GM23248 (cell line): ENCODE measurements around the gene SLC38A11. TPM values are rescaled to one million over a fixed set of nuclear protein-coding genes. Genes with fewer than 3 reads are reported as not detected.

ENCODE experiments used
- DNase-seq: peaks from one replicate; pipeline ENCODE4 v3.0.0-alpha.2; 2015
- H2AFZ ChIP-seq: fragments of 200-600 bp; sonication (generic); 2 replicates; pipeline ENCODE4 v1.6.1; 2016; ENCODE audit warnings: antibody characterized with exemption
- H3F3A ChIP-seq: fragments of 200-600 bp; sonication (generic); 2 replicates; pipeline ENCODE4 v1.6.1; 2016; ENCODE audit warnings: mild to moderate bottlenecking, antibody characterized with exemption, mixed run types; ENCODE audit not compliant: insufficient read depth
- H3K27ac ChIP-seq: fragments of 200-600 bp; sonication (generic); 2 replicates; pipeline ENCODE4 v1.5.1; 2016; ENCODE audit warnings: mild to moderate bottlenecking
- H3K27me3 ChIP-seq: fragments of 200-600 bp; sonication (generic); replicated peaks from 2 replicates; pipeline ENCODE4 v1.6.1; 2016; ENCODE audit warnings: mild to moderate bottlenecking; ENCODE audit not compliant: insufficient read depth
- H3K36me3 ChIP-seq: fragments of 200-600 bp; sonication (generic); 2 replicates; pipeline ENCODE4 v1.6.1; 2016; ENCODE audit warnings: low read depth, mild to moderate bottlenecking
- H3K4me1 ChIP-seq: fragments of 200-600 bp; sonication (generic); 2 replicates; pipeline ENCODE4 v1.6.1; 2016; ENCODE audit warnings: mild to moderate bottlenecking; ENCODE audit not compliant: insufficient read depth
- H3K4me2 ChIP-seq: fragments of 200-600 bp; sonication (generic); one replicate; pipeline ENCODE4 v1.6.1; 2016; ENCODE audit warnings: mild to moderate bottlenecking; ENCODE audit not compliant: unreplicated experiment
- H3K4me3 ChIP-seq: fragments of 200-600 bp; sonication (generic); 2 replicates; pipeline ENCODE4 v1.5.1; 2016; ENCODE audit warnings: mild to moderate bottlenecking
- H3K79me2 ChIP-seq: fragments of 200-600 bp; sonication (generic); 2 replicates; pipeline ENCODE4 v1.6.1; 2016; ENCODE audit warnings: mild to moderate bottlenecking; ENCODE audit not compliant: insufficient read depth
- H3K9ac ChIP-seq: fragments of 200-600 bp; sonication (generic); 2 replicates; pipeline ENCODE4 v1.6.1; 2016; ENCODE audit warnings: mild to moderate bottlenecking
- H3K9me2 ChIP-seq: fragments of 200-600 bp; sonication (generic); 2 replicates; pipeline ENCODE4 v1.6.1; 2016; ENCODE audit warnings: mixed run types, mild to moderate bottlenecking, moderate library complexity; ENCODE audit not compliant: insufficient read depth
- H3K9me3 ChIP-seq: fragments of 200-600 bp; sonication (generic); one replicate; pipeline ENCODE4 v1.6.1; 2017; ENCODE audit warnings: low read depth
- H4K20me1 ChIP-seq: fragments of 200-600 bp; sonication (generic); 2 replicates; pipeline ENCODE4 v1.6.0; 2016; ENCODE audit not compliant: insufficient read depth
- EZH2 ChIP-seq: fragments of 200-600 bp; sonication (generic); IDR thresholded peaks from 2 replicates; pipeline ENCODE4 v1.6.1; 2018; ENCODE audit warnings: antibody characterized with exemption, mild to moderate bottlenecking; ENCODE audit not compliant: insufficient read depth, poor library complexity, severe bottlenecking
- EZH2phosphoT487 ChIP-seq: fragments of 200-600 bp; sonication (generic); IDR thresholded peaks from 2 replicates; pipeline ENCODE4 v1.6.1; 2018; ENCODE audit warnings: antibody characterized with exemption, moderate library complexity, mild to moderate bottlenecking, low read depth; ENCODE audit not compliant: insufficient read depth
- WGBS, 2 experiments: methylation state at CpG; one replicate each; pipeline ENCODE4 v1.1.6; 2015 to 2017; ENCODE audit warnings: low lambda C conversion rate in 2 of 2, low coverage in 1 of 2; ENCODE audit errors: missing lambda C conversion rate in 2 of 2; 5-methylcytosine and 5-hydroxymethylcytosine counted together
- in situ Hi-C: fragments of 300-500 bp; cut with MboI; formaldehyde crosslinking; loops from 2 replicates; pipeline ENCODE4 v1.15.0; 2020
- polyA plus RNA-seq: library from polyadenylated mRNA; unstranded; fragments of >200 nt; fragmentation: Nextera tagmentation; extraction: Ambion mirVana; gene quantifications from 2 replicates; pipeline ENCODE4 v1.2.1, GENCODE V29; 2016
- total RNA-seq: library from RNA; depleted of rRNA; stranded (reverse); fragments of >200 nt; shearing (Covaris generic); gene quantifications from 2 replicates; pipeline ENCODE4 v1.2.3, GENCODE V29; 2014

The SLC38A11 gene
- total and polyA plus RNA-seq, 2 experiments from 2014 or later: not detected

DNA sequence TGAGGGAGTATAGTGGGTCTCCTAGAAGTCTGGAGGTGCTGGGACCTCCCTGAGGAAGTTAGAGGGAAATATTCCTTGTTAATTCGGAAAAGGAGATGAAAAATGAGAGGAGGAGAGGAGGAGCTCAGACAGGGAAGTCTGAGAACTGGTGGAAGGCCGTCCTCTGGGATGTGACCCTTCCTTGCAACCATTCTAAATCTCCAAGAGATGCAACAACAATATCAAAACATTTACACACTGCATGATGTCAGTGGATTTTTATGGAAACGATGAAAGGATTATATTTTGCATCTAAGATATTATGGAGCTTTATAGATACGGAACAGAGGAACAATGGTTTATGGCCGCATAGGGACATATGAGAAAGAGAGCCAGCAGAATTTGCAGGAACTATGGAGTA lies 63.9 kb downstream of the SLC38A11 start:
- Histone ChIP-seq H3K4me1 (no peaks in the 10 kb centered on the region; the same call in 1 of the 2 replicates), H3K27me3 (no peaks in the 10 kb centered on the region), H3K9me3 (no peaks in the 10 kb centered on the region), H3F3A (peaks cover 8% of the 10 kb centered on the region), H2AFZ (no peak overlapping the region; the same call in 1 of the 2 replicates), H3K4me3 (no peak overlapping the region), H3K79me2 (no peaks in the 10 kb centered on the region), H3K27ac (no peak overlapping the region), H3K4me2 (no peak overlapping the region), H3K36me3 (no peaks in the 10 kb centered on the region), H3K9ac (no peak overlapping the region), H4K20me1 (no peaks in the 10 kb centered on the region), H3K9me2 (no peaks in the 10 kb centered on the region)
- WGBS, 2 experiments: 87 to 89% methylated on average over 5 of the region's 5 CpGs
- TF ChIP-seq EZH2 (no peak), EZH2phosphoT487 (no peak)
- DNase-seq: no peak
- in situ Hi-C loops: no loop called here

DNA sequence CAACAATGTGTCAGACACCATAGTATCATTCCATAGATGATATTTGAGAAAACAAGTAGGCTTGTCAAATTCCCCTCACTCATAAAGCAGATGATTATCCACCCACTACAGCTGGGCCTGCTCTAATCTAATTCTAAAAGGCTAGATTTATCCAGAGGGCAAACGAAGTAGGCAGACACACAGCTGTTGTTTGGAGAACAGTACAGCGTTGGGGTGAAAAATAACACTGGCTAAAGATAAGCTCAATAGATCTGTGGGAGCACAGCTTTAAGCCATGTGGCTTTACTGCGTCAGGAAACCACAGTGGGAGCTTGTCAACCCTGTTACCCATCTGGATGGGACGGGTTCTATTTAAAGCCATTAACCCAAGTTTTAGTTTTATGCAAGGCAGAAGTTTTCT lies 64.8 kb downstream of the SLC38A11 start:
- no peak for TF ChIP-seq EZH2
- no peak for TF ChIP-seq EZH2phosphoT487
- Histone ChIP-seq H3K27ac (no peak overlapping the region), H3K9me2 (no peaks in the 10 kb centered on the region), H4K20me1 (no peaks in the 10 kb centered on the region), H3F3A (no peaks in the 10 kb centered on the region), H3K9me3 (no peaks in the 10 kb centered on the region), H3K4me3 (no peak overlapping the region), H3K36me3 (no peaks in the 10 kb centered on the region), H2AFZ (no peak overlapping the region), H3K79me2 (no peaks in the 10 kb centered on the region), H3K4me2 (no peak overlapping the region), H3K9ac (no peak overlapping the region), H3K4me1 (no peaks in the 10 kb centered on the region), H3K27me3 (no peaks in the 10 kb centered on the region)
- WGBS, 2 experiments: 36 to 41% methylated on average over 4 of the region's 4 CpGs
- in situ Hi-C loops: no loop called here
- no peak for DNase-seq

DNA sequence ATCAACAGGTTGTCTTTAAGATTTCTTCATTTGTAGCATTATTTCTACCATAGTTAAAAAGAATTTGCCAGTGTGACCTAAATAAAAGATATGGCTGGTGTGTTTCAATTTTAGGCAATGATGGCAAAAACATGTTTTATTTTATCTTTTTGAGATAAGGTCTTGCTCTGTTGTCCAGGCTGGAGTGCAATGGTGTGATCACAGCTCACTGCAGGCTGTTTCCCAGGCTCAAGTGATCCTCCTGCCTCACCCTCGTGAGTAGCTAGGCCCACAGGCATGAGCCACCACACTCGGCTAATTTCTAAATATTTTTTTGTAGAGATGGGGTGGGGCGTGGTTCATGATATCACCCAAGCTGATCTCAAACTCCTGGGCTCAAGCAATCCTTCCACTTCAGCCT lies 66.7 kb downstream of the SLC38A11 start:
- H3K27ac ChIP-seq: no peak overlapping the region
- no peak for TF ChIP-seq EZH2phosphoT487
- no peak for TF ChIP-seq EZH2
- H3F3A ChIP-seq: no peaks in the 10 kb centered on the region
- H2AFZ ChIP-seq: no peak overlapping the region
- no peak overlapping the region for H3K4me2 ChIP-seq
- no peak overlapping the region for H3K9ac ChIP-seq
- no peaks in the 10 kb centered on the region for H3K4me1 ChIP-seq
- no peak for DNase-seq
- 76 to 83% methylated on average over 3 of the region's 3 CpGs for WGBS, 2 experiments
- H3K9me2 ChIP-seq: no peaks in the 10 kb centered on the region
- H3K27me3 ChIP-seq: no peaks in the 10 kb centered on the region
- in situ Hi-C loops: no loop called here
- no peaks in the 10 kb centered on the region for H3K79me2 ChIP-seq
- H4K20me1 ChIP-seq: no peaks in the 10 kb centered on the region
- no peak overlapping the region for H3K4me3 ChIP-seq
- H3K36me3 ChIP-seq: no peaks in the 10 kb centered on the region
- no peaks in the 10 kb centered on the region for H3K9me3 ChIP-seq

DNA sequence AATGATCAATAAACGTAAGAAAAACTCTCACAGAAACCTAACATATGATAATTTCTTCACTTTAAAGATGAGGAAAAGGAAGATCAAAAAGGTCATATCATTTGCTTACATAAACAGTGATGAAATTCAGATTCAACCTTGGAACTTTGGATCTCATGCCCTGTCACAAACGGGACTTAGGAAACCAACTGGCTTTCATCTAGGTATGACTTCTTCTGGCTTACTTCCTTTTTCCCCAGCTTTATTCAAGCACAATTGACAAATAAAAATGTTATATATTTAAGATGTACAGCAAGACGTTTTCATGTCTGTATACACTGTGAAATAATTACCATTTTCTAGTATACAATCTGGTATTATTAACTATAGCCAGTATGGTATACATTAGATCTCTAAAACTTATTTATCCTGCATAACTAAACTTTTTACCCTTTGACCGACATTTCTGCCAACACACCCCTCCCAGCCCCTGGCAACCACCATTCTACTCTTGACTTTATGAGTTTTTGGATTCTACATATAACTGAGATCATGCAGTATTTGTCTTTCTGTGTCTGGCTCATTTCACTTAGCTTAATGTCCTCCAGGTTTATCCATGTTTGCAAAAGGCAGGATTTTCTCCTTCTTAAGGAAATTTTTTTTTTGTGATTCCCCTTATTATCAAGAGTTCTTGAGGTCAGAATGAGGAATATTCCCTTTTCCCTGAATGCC lies 67.7 kb downstream of the SLC38A11 start:
- H3K9me3 ChIP-seq: no peaks in the 10 kb centered on the region
- in situ Hi-C loops: no loop called here
- 25 to 30% methylated on average over 4 of the region's 4 CpGs for WGBS, 2 experiments

More for the DNA sequence above, 67.7 kb downstream of the SLC38A11 start:
- Histone ChIP-seq H3K36me3 (no peaks in the 10 kb centered on the region), H3K4me3 (no peak overlapping the region), H2AFZ (no peak overlapping the region), H3K9ac (no peak overlapping the region), H3K4me1 (no peaks in the 10 kb centered on the region), H3F3A (no peaks in the 10 kb centered on the region), H3K9me2 (no peaks in the 10 kb centered on the region), H3K27ac (no peak overlapping the region), H3K27me3 (no peaks in the 10 kb centered on the region), H4K20me1 (no peaks in the 10 kb centered on the region), H3K4me2 (no peak overlapping the region), H3K79me2 (no peaks in the 10 kb centered on the region)
- DNase-seq: no peak
- TF ChIP-seq EZH2: no peak
- no peak for TF ChIP-seq EZH2phosphoT487
